NB4 (cell line): ENCODE measurements around the gene OR52I1.

Experiments used
- DNase-seq: peaks from one replicate; pipeline ENCODE4 v3.0.0; 2010; ENCODE audit warnings: low read depth
- H3K4me3 ChIP-seq: one replicate; pipeline ENCODE4 v1.5.1; 2011; ENCODE audit warnings: mild to moderate bottlenecking, low read depth, low read length, moderate library complexity
- MAX ChIP-seq: IDR thresholded peaks from 2 replicates; pipeline ENCODE4 v1.6.1; 2011; ENCODE audit warnings: low read depth, low read length
- MYC ChIP-seq: IDR thresholded peaks from 2 replicates; pipeline ENCODE4 v1.6.1; 2011; ENCODE audit warnings: low read depth, low read length
- POLR2A ChIP-seq: IDR thresholded peaks from 2 replicates; pipeline ENCODE4 v1.6.1; 2011; ENCODE audit warnings: mild to moderate bottlenecking; ENCODE audit not compliant: insufficient read length; ENCODE audit errors: extremely low read depth
- TF ChIP-seq, protein P1 (sequence below): IDR thresholded peaks from one replicate; pipeline ENCODE4 v1.5.1; 2012; ENCODE audit warnings: low read depth, low read length

OR52I1 gene

GRCh38 chr11:4560467-4560866 is 33.4 kb upstream of the OR52I1 start:
- no peak overlapping the region for H3K4me3 ChIP-seq
- no peak for TF ChIP-seq MAX
- TF ChIP-seq MYC = no peak

DNA sequence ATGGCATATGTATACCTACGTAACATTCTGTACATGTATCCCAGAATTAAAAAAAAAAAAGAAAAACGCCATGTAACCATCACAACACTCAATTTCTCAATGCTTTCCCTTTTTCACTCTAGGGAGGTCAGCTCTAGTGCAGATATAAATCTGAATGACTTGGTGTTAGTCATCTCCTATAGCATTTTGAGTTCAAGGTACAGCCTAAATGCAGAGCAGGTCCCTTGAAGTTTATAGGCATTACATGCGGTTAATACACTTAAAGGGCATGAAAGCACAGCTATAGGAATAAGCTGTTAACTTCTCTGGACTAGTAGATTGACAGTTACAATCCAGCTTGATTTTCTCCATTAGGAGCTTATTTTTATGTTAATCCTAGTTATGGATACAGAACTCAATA is 28.5 kb upstream of the OR52I1 start:
- no peak overlapping the region for H3K4me3 ChIP-seq
- TF ChIP-seq MAX = no peak
- no peak for TF ChIP-seq MYC
- no peak for TF ChIP-seq POLR2A
- TF ChIP-seq, protein P1, sequence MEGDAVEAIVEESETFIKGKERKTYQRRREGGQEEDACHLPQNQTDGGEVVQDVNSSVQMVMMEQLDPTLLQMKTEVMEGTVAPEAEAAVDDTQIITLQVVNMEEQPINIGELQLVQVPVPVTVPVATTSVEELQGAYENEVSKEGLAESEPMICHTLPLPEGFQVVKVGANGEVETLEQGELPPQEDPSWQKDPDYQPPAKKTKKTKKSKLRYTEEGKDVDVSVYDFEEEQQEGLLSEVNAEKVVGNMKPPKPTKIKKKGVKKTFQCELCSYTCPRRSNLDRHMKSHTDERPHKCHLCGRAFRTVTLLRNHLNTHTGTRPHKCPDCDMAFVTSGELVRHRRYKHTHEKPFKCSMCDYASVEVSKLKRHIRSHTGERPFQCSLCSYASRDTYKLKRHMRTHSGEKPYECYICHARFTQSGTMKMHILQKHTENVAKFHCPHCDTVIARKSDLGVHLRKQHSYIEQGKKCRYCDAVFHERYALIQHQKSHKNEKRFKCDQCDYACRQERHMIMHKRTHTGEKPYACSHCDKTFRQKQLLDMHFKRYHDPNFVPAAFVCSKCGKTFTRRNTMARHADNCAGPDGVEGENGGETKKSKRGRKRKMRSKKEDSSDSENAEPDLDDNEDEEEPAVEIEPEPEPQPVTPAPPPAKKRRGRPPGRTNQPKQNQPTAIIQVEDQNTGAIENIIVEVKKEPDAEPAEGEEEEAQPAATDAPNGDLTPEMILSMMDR = no peak
- no peak for DNase-seq

More at GRCh38 chr11:4560467-4560866, 33.4 kb upstream of the OR52I1 start:
- no peak for DNase-seq

GRCh38 chr11:4569075-4569474 is 24.8 kb upstream of the OR52I1 start:
- TF ChIP-seq, protein P1 = no peak
- no peak for TF ChIP-seq MAX
- TF ChIP-seq MYC = no peak
- TF ChIP-seq POLR2A = no peak
- no peak overlapping the region for H3K4me3 ChIP-seq
- no peak for DNase-seq

DNA sequence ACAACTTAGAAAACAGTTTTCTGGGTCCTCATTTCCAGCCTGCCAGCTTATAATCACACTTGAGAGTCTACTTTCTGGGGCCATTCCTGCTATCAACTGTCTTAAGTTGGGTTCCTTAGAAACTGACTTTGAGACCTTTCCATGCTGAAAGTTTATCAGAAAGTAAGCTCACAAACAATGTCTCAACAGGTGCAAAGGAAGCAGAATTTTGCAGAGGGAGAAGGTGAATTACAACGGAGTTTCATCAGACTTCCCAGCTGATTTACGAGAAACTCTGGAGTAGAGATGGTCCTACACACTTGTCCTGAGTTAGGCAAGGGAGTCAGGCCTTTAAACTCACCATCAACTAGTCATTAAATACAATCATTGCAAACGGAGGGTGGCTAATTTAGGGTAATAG is 17.0 kb upstream of the OR52I1 start:
- no peak overlapping the region for H3K4me3 ChIP-seq
- TF ChIP-seq MYC (no peak), POLR2A (no peak), MAX (no peak)
- TF ChIP-seq, protein P1 = no peak
- DNase-seq = no peak

DNA sequence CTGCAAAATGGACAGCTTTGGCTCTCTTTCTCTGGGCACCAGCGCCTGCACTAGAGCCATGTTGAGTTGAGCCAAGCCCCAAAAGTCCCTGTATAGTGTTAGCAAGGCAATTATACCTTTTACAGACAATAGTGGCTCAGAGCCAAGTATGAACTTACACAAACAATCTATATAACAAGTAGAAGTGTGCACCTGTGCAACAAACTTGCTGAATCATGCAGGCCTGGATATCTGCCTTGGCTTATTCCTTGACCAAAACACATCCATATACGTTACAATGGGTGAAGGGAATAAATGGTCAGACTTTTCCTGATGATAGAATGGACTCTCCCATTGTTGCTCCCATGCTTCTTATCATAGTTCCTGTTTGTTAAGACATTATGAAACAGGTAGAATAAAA is 16.1 kb upstream of the OR52I1 start:
- TF ChIP-seq POLR2A (no peak), MAX (no peak), MYC (no peak)
- TF ChIP-seq, protein P1 = no peak
- no peak for DNase-seq
- no peak overlapping the region for H3K4me3 ChIP-seq

GRCh38 chr11:4578624-4579023 is 15.2 kb upstream of the OR52I1 start:
- H3K4me3 ChIP-seq = no peak overlapping the region
- TF ChIP-seq POLR2A (no peak), MAX (no peak), MYC (no peak)
- TF ChIP-seq, protein P1 = no peak
- DNase-seq = no peak
